NCI-H2196 treated with DMSO at 0.1 percent for 48 hours (cell line): Measurements from ENCODE around the gene CLEC18B.
"Not testable (repeated sequence)": the region's sequence is repeated elsewhere in the genome, so short reads cannot be mapped to it uniquely, and the experiment has no call there.

Source experiments
- DNase-seq: peaks from one replicate; lab custom pipeline; 2025; ENCODE audit not compliant: unreplicated experiment; lab: John Stamatoyannopoulos, UW

The CLEC18B gene

GRCh38 chr16:74407362-74407705, 13.9 kb downstream of the CLEC18B start:
- not testable (repeated sequence) for DNase-seq

- DNase-seq, result not testable (repeated sequence)
These were observed 14.5 kb downstream of the CLEC18B start for GRCh38 chr16:74406600-74407361.

- DNase-seq, result not testable (repeated sequence)
These were observed 16.9 kb downstream of the CLEC18B start for GRCh38 chr16:74404148-74404933.

GRCh38 chr16:74400238-74400637, 21.0 kb downstream of the CLEC18B start:
- DNase-seq, result not testable (repeated sequence)

- not testable (repeated sequence) for DNase-seq
These were observed 22.9 kb downstream of the CLEC18B start for GRCh38 chr16:74398212-74398895.

GRCh38 chr16:74396521-74397017, 24.7 kb downstream of the CLEC18B start:
- not testable (repeated sequence) for DNase-seq

GRCh38 chr16:74394604-74395003, 26.7 kb downstream of the CLEC18B start:
- not testable (repeated sequence) for DNase-seq

GRCh38 chr16:74394131-74394530, 27.1 kb downstream of the CLEC18B start:
- DNase-seq, result not testable (repeated sequence)

- not testable (repeated sequence) for DNase-seq
These were observed 29.7 kb downstream of the CLEC18B start for GRCh38 chr16:74391454-74392050.

- not testable (repeated sequence) for DNase-seq
These were observed 38.8 kb downstream of the CLEC18B start for GRCh38 chr16:74382339-74383034.

GRCh38 chr16:74373847-74374184, 47.5 kb downstream of the CLEC18B start:
- DNase-seq, result not testable (repeated sequence)

GRCh38 chr16:74372953-74373846, 48.1 kb downstream of the CLEC18B start:
- DNase-seq, result no peak

- DNase-seq, result no peak
These were observed 48.9 kb downstream of the CLEC18B start for GRCh38 chr16:74372369-74372768.

- DNase-seq, result not testable (repeated sequence)
These were observed 50.7 kb downstream of the CLEC18B start for GRCh38 chr16:74370338-74371135.

GRCh38 chr16:74368002-74368911, 53.0 kb downstream of the CLEC18B start:
- peak; percentile 78 for DNase-seq

GRCh38 chr16:74367469-74368001, 53.7 kb downstream of the CLEC18B start:
- not testable (repeated sequence) for DNase-seq
